Caco-2 (cell line): ENCODE results near the gene STAMBP. TPM values are rescaled to one million over a fixed set of nuclear protein-coding genes. Genes with fewer than 3 reads are reported as not detected.
"Not testable (repeated sequence)": the region's sequence is repeated elsewhere in the genome, so short reads cannot be mapped to it uniquely, and the experiment has no call there.

Experiments
- BruUV-seq: library from RNA; stranded (reverse); fragments of 400-500 nt; replicated peaks from 2 replicates; lab custom pipeline; 2021; lab: Mats Ljungman, UMichigan
- CTCF ChIA-PET: fragments of 300-600 bp; sonication (Branson Sonifier 250); formaldehyde crosslinking; loops from one replicate; lab custom pipeline; 2022; ENCODE audit warnings: antibody characterized with exemption; lab: Charles Lee
- POLR2A ChIA-PET: fragments of 300-600 bp; sonication (Branson Sonifier 250); formaldehyde crosslinking; loops from one replicate; lab custom pipeline; 2022; ENCODE audit warnings: antibody characterized with exemption; lab: Charles Lee
- DNase-seq, 2 experiments: peaks; one replicate each; pipeline versions ENCODE4 v3.0.0 to v3.0.0-alpha.2; 2020 to 2022
- H3K27me3 ChIP-seq: replicated peaks from 2 replicates; pipeline ENCODE4 v1.6.0; 2011; ENCODE audit warnings: low read length; ENCODE audit not compliant: control insufficient read depth, insufficient read depth
- H3K36me3 ChIP-seq: 2 replicates; pipeline ENCODE4 v1.5.1; 2011; ENCODE audit warnings: low read length; ENCODE audit not compliant: control insufficient read depth, insufficient read depth
- H3K4me1 ChIP-seq: fragments of 250-450 bp; sonication (Bioruptor Pico); 2 replicates; pipeline ENCODE4 v1.5.1; 2020; ENCODE audit warnings: mild to moderate bottlenecking
- H3K4me3 ChIP-seq: 2 replicates; pipeline ENCODE4 v1.5.1; 2011; ENCODE audit warnings: low read depth, mild to moderate bottlenecking, control low read depth, low read length
- H3K9me3 ChIP-seq: fragments of 250-450 bp; sonication (Bioruptor Pico); 2 replicates; pipeline ENCODE4 v1.5.1; 2020; ENCODE audit warnings: mild to moderate bottlenecking, moderate library complexity
- H3K27ac Mint-ChIP-seq: one replicate; pipeline ENCODE4 v1.8.0; 2022; ENCODE audit warnings: mixed read lengths; ENCODE audit not compliant: unreplicated experiment
- H3K27me3 Mint-ChIP-seq: one replicate; pipeline ENCODE4 v1.8.0; 2022; ENCODE audit warnings: mixed read lengths; ENCODE audit not compliant: insufficient read depth, unreplicated experiment
- H3K36me3 Mint-ChIP-seq: one replicate; pipeline ENCODE4 v1.8.0; 2022; ENCODE audit warnings: mild to moderate bottlenecking, mixed read lengths; ENCODE audit not compliant: insufficient read depth, unreplicated experiment
- H3K4me1 Mint-ChIP-seq: one replicate; pipeline ENCODE4 v1.8.0; 2022; ENCODE audit warnings: low read depth, mixed read lengths; ENCODE audit not compliant: unreplicated experiment
- H3K4me3 Mint-ChIP-seq: one replicate; pipeline ENCODE4 v1.8.0; 2022; ENCODE audit warnings: mild to moderate bottlenecking, moderate library complexity, mixed read lengths; ENCODE audit not compliant: unreplicated experiment
- H3K9me3 Mint-ChIP-seq: one replicate; pipeline ENCODE4 v1.8.0; 2022; ENCODE audit warnings: mixed read lengths; ENCODE audit not compliant: unreplicated experiment
- intact Hi-C: fragments of 100-400 bp; cut with micrococcal nuclease; formaldehyde crosslinking; loops from one replicate; pipeline ENCODE4 v1.10.0; 2022; ENCODE audit not compliant: unreplicated experiment
- total RNA-seq: library from RNA; stranded (reverse); gene quantifications from 2 replicates; pipeline ENCODE4 v1.2.3, GENCODE V29; 2022
- TF ChIP-seq, protein P1 (sequence below), 2 experiments: fragments of 200-600 bp in 1 of 2; IDR thresholded peaks; 1 replicate in 1 of 2; 2 replicates in 1 of 2; pipeline versions ENCODE4 v1.5.1 to v1.8.0; 2011 to 2022; ENCODE audit warnings: antibody characterized with exemption in 1 of 2, control low read depth in 1 of 2, inconsistent platforms in 1 of 2, low read depth in 1 of 2, low read length in 1 of 2, mild to moderate bottlenecking in 1 of 2, moderate library complexity in 1 of 2; ENCODE audit not compliant: insufficient read depth in 1 of 2, severe bottlenecking in 1 of 2, unreplicated experiment in 1 of 2

The STAMBP gene
- total RNA-seq, 1 experiment from 2014 or later: 49.8 TPM

DNA sequence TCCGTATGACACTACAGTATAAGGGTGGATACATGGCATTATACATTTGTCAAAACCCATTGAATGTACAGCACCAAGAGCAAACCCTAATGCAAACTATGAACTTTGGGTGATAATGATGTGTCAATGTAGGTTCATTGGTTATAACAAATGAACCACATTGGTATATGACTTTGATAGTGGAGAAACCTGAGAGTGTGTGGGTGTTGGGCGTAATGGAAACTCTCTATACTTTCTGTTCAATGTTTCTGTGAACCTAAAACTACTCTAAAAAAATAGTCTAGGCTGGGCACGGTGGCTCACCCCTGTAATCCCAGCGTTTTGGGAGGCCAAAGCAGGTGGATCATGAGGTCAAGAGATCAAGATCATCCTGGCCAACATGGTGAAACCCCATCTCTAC, 57.6 kb downstream of the STAMBP start:
- H3K4me3 ChIP-seq: no peak overlapping the region
- intact Hi-C loops: no loop called here
- Mint-ChIP-seq H3K9me3 (no peaks in the 10 kb centered on the region), H3K36me3 (no peaks in the 10 kb centered on the region), H3K27ac (no peak overlapping the region), H3K27me3 (peaks cover 8% of the 10 kb centered on the region), H3K4me3 (no peak overlapping the region), H3K4me1 (no peaks in the 10 kb centered on the region)
- DNase-seq: no peak
- TF ChIP-seq, protein P1, sequence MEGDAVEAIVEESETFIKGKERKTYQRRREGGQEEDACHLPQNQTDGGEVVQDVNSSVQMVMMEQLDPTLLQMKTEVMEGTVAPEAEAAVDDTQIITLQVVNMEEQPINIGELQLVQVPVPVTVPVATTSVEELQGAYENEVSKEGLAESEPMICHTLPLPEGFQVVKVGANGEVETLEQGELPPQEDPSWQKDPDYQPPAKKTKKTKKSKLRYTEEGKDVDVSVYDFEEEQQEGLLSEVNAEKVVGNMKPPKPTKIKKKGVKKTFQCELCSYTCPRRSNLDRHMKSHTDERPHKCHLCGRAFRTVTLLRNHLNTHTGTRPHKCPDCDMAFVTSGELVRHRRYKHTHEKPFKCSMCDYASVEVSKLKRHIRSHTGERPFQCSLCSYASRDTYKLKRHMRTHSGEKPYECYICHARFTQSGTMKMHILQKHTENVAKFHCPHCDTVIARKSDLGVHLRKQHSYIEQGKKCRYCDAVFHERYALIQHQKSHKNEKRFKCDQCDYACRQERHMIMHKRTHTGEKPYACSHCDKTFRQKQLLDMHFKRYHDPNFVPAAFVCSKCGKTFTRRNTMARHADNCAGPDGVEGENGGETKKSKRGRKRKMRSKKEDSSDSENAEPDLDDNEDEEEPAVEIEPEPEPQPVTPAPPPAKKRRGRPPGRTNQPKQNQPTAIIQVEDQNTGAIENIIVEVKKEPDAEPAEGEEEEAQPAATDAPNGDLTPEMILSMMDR (IDR thresholded peaks at IDR 0.05; ENCODE audit: insufficient read depth in 1 of 2, low read depth in 1 of 2, low read length in 1 of 2, severe bottlenecking in 1 of 2, unreplicated experiment in 1 of 2): no peak
- no TSS peak for BruUV-seq
- no peaks in the 10 kb centered on the region for H3K36me3 ChIP-seq
- H3K9me3 ChIP-seq: no peaks in the 10 kb centered on the region
- H3K4me1 ChIP-seq: no peaks in the 10 kb centered on the region
- ChIA-PET CTCF (no interaction called here), POLR2A (no interaction called here)
- H3K27me3 ChIP-seq: no peaks in the 10 kb centered on the region

DNA sequence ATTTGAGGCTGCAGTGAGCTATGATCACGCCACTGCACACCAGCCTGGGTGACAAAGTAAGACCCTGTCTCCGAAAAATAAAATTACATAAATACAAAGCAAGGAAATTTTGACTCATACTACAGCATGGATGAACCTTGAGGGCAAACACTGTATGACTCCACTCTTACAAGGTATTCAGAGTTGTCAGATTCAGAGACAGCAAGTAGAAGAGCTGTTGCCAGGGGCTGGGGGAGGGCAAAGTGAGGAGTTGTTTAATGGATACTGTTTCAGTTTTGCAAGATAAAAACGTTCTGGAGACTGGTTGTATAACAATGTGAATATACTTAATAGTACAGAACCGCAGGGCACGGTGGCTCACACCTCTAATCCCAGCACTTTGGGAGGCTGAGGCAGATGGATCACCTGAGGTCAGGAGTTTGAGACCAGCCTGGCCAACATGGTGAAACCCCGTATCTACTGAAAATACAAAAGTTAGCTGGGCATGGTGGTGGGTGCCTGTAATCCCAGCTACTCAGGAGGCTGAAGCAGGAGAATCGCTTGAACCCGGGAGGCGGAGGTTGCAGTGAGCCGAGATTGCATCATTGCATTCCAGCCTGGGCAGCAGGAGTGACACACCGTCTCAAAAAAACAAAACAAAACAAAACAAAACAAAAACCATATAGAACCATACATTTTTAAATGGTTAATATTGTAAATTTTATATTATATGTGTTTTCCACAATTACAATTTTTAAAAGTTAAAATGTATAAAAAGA, 59.0 kb downstream of the STAMBP start:
- DNase-seq, BruUV-seq, H3K4me3 ChIP-seq, H3K27ac Mint-ChIP-seq, H3K27me3 Mint-ChIP-seq, H3K27me3 ChIP-seq, POLR2A ChIA-PET, H3K4me1 Mint-ChIP-seq, CTCF ChIA-PET, H3K36me3 Mint-ChIP-seq, intact Hi-C loops, H3K4me3 Mint-ChIP-seq, H3K9me3 Mint-ChIP-seq, H3K4me1 ChIP-seq, H3K9me3 ChIP-seq, H3K36me3 ChIP-seq: not testable (repeated sequence)

DNA sequence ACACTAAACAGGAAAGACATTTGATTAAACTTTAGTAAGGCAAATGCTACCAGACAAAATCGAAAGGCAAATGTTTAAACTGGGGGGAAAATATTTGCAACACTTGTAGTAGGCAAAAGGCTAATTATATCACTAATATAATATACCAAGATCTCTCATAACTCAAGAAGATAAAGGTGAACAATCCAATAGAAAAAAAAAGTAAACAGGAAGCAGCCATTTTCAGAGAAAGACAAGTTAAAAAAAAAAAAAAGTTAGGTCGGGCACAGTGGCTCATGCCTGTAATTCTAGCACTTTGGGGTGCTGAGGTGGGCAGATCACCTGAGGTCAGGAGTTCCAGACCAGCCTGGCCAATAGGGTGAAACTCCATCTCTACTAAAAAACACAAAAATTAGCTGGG, 59.6 kb downstream of the STAMBP start:
- ChIA-PET POLR2A (no interaction called here), CTCF (no interaction called here)
- Mint-ChIP-seq H3K27ac (no peak overlapping the region), H3K4me1 (no peaks in the 10 kb centered on the region), H3K27me3 (peaks cover 8% of the 10 kb centered on the region), H3K4me3 (no peak overlapping the region), H3K36me3 (no peaks in the 10 kb centered on the region), H3K9me3 (no peaks in the 10 kb centered on the region)
- Histone ChIP-seq H3K4me3 (no peak overlapping the region), H3K27me3 (no peaks in the 10 kb centered on the region), H3K4me1 (no peaks in the 10 kb centered on the region), H3K9me3 (no peaks in the 10 kb centered on the region), H3K36me3 (no peaks in the 10 kb centered on the region)
- BruUV-seq: no TSS peak
- no peak for DNase-seq
- TF ChIP-seq, protein P1 (IDR thresholded peaks at IDR 0.05; ENCODE audit: insufficient read depth in 1 of 2, low read depth in 1 of 2, low read length in 1 of 2, severe bottlenecking in 1 of 2, unreplicated experiment in 1 of 2): no peak
- intact Hi-C loops: no loop called here
